ENCODE results near the gene EPHA4.

EPHA4 gene

DNA sequence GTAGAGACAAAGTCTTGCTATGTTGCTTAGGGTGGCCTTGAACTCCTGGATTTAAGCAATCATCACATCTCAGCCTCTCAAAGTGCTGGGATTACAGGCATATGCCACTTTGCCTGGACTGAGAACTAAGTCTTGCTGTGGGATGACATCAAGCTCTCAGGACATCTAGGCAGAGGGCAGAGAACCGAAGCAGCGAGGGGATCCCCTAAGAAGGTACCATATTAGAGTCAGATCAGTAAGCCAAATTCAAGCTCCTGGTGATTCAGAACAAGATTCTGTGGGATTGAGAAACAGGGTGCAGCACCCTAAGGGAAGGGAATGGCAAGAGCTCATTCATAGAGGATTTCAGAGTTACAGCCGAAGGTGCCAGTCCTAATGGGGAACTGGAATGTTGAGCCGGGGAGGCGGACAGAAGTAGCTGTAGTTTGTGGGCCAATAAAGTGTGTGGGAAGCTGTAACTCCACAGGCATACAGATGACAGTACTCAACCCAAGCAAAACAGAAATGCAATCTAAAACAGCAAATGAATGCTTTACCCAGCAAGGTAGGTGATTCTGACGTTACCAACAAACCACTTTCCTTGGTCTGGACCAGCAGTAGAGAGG is 30.9 kb downstream of the EPHA4 start:
- TF ChIP-seq, protein P1, sequence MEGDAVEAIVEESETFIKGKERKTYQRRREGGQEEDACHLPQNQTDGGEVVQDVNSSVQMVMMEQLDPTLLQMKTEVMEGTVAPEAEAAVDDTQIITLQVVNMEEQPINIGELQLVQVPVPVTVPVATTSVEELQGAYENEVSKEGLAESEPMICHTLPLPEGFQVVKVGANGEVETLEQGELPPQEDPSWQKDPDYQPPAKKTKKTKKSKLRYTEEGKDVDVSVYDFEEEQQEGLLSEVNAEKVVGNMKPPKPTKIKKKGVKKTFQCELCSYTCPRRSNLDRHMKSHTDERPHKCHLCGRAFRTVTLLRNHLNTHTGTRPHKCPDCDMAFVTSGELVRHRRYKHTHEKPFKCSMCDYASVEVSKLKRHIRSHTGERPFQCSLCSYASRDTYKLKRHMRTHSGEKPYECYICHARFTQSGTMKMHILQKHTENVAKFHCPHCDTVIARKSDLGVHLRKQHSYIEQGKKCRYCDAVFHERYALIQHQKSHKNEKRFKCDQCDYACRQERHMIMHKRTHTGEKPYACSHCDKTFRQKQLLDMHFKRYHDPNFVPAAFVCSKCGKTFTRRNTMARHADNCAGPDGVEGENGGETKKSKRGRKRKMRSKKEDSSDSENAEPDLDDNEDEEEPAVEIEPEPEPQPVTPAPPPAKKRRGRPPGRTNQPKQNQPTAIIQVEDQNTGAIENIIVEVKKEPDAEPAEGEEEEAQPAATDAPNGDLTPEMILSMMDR (IDR thresholded peaks at IDR 0.05; ENCODE audit: extremely low read depth, missing control alignments) = no peak
- no peak for DNase-seq (ENCODE audit: low spot score)

DNA sequence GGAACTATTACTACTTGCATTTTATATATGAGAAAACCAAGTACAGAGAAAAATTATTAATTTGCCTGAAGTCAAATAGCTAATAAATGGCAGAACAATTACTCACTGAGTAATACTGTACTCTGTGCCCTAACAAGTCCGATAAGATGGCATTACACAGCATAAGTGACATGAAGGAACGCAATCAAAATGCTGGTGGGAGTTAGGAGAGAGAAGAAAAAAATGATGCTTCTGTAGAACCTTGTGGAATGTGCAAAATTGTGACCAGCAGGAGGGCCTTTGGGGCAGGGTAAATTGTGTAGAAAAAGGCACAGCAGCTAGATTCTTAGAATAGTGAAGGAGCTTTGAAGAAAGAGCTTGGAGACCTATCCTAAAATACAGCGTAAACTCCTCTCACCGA is 32.9 kb downstream of the EPHA4 start:
- DNase-seq (ENCODE audit: low spot score) = no peak
- TF ChIP-seq, protein P1 (IDR thresholded peaks at IDR 0.05; ENCODE audit: extremely low read depth, missing control alignments) = no peak

DNA sequence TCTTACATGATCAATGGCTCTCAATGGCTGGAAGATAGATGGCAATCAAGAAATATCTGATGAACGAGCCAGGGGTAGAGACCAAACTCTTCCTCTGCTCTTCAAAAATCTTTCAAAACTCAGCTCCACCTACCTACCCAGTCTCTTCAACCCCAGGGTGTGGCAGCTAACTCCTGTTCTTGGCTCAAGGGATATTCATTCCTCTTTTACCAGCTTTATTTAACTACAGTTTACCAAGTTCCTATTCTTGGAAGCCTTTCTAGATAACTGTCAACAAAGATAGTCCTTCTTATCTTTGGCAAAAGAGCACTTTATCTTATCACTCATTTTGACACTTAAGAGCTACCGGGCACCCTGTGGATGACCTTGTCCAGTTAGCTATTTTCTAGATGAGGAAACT is 36.3 kb downstream of the EPHA4 start:
- DNase-seq (ENCODE audit: low spot score) = no peak
- TF ChIP-seq, protein P1 (IDR thresholded peaks at IDR 0.05; ENCODE audit: extremely low read depth, missing control alignments) = no peak

DNA sequence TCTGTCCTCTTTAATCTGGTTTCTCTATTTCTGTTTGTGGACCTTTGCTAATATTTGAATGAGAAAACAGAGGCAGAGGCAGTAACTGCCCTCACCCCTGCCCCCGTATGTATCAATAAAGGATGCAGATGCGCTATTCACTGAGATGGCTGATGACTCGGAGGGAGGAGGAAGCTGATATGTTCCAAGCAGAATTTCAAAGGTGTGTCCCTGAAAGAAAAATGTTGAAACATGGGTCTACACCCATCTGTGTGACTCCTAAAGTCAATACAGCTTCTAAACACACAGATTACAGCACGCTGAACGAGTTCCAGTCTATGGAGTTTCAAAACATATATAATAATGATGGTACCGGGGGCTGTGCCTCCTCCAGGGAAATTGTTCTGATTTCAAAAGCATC is 38.8 kb downstream of the EPHA4 start:
- TF ChIP-seq, protein P1 (IDR thresholded peaks at IDR 0.05; ENCODE audit: extremely low read depth, missing control alignments) = no peak
- DNase-seq (ENCODE audit: low spot score) = no peak

DNA sequence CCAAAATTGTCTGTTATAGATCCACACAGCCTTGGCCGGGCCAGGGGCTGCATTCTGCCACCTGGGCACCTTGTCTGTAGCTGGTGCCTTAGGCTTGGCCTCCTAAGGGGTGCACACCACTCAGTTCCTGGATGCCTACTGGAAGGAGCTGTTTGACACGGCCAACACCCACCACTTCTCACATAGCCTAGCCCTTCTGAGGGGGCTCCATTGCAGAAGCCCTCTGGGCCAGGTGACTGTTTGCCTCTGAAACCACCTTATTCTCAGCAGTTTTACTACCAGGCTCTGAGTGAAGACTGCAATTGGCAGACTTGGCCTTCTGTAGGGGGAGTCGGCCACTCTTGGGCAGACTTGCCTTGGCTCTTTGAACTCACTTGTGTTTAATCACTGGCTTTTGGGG is 39.5 kb downstream of the EPHA4 start:
- TF ChIP-seq, protein P1 (IDR thresholded peaks at IDR 0.05; ENCODE audit: extremely low read depth, missing control alignments) = no peak

DNA sequence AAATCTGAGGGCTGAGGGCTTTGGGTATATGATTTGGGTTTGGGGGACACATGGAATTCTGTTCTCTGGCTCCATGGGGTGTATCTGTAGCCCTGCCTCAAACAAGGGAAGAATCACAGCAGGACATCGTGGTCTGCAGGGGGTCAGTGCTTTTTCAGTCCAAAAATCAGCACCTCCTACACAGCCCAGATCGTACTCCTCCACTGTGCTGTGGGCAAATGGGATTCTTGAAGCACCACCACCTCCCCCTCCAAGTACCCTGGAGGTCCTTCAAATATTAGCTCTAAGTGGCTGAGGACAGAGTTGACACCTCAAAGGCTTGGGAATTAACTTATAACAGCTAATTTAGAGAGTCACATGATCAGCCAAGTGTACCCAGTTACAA is 41.5 kb downstream of the EPHA4 start:
- TF ChIP-seq, protein P1 (IDR thresholded peaks at IDR 0.05; ENCODE audit: extremely low read depth, missing control alignments) = no peak
- no peak for DNase-seq (ENCODE audit: low spot score)

More for the DNA sequence above, 39.5 kb downstream of the EPHA4 start:
- no peak for DNase-seq (ENCODE audit: low spot score)

DNA sequence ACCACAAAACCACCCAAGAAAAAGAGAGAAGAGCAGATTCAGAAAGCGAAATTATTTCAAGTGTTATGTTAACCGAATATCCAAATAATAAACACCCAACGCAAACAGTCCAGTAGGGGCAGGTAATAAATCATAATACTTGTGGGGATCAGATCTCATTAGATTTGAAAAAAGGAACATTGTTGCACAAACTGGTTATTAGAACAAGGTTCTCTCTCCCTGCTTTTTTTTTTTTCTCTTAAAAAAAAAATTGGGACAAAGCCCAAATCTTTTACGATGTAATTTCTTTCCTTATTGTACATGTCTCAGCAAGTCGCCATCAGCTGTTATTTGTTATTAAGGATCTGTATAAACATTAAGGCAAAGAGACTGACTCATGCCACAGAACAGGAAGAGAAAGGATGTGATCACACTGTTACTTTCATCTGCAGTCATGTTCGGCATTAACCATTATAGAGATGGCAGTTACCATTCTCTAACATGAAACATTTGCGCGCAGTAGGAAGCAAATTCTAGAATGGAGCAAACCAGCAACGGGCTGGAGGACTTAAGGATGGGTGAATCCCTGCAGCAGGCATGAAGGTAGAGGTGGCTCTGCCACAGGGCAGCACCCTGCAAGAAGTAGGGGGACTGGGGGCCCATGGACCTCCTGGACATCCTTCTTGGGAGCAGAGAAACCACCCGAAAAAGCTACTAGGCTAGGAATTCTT is 42.0 kb downstream of the EPHA4 start:
- TF ChIP-seq, protein P1 (IDR thresholded peaks at IDR 0.05; ENCODE audit: extremely low read depth, missing control alignments) = no peak
- no peak for DNase-seq (ENCODE audit: low spot score)
